DOHH2 (cell line): ENCODE data around the gene CHP1.

ENCODE experiments used
- H3F3A ChIP-seq: fragments of 200-600 bp; sonication (generic), shearing (Covaris generic); 2 replicates; pipeline ENCODE4 v1.6.0; 2016; ENCODE audit warnings: antibody characterized with exemption, mild to moderate bottlenecking; ENCODE audit not compliant: control insufficient read depth, insufficient read depth
- H3K27ac ChIP-seq: fragments of 200-600 bp; sonication (generic); 2 replicates; pipeline ENCODE4 v1.5.1; 2014; ENCODE audit warnings: low read depth, mild to moderate bottlenecking, low read length, moderate library complexity
- H3K27me3 ChIP-seq: fragments of 200-600 bp; sonication (generic); 2 replicates; pipeline ENCODE4 v1.6.1; 2014; ENCODE audit warnings: mild to moderate bottlenecking, low read length, mixed read lengths; ENCODE audit not compliant: control insufficient read depth
- H3K36me3 ChIP-seq: fragments of 200-600 bp; sonication (generic); 2 replicates; pipeline ENCODE4 v1.6.1; 2014; ENCODE audit warnings: mild to moderate bottlenecking, low read length, moderate library complexity, mixed read lengths; ENCODE audit not compliant: control insufficient read depth
- H3K4me1 ChIP-seq: fragments of 200-600 bp; sonication (generic); 2 replicates; pipeline ENCODE4 v1.6.1; 2014; ENCODE audit warnings: mild to moderate bottlenecking, low read length, mixed read lengths; ENCODE audit not compliant: control insufficient read depth
- H3K4me2 ChIP-seq: fragments of 200-600 bp; sonication (generic); 2 replicates; pipeline ENCODE4 v1.6.0; 2014; ENCODE audit warnings: mild to moderate bottlenecking, low read length, moderate library complexity
- H3K4me3 ChIP-seq: fragments of 200-600 bp; sonication (generic); 2 replicates; pipeline ENCODE4 v1.5.1; 2014; ENCODE audit warnings: mild to moderate bottlenecking, low read length, mixed read lengths
- H3K79me2 ChIP-seq: fragments of 200-600 bp; sonication (generic); 2 replicates; pipeline ENCODE4 v1.6.1; 2014; ENCODE audit warnings: mild to moderate bottlenecking, low read length, mixed read lengths; ENCODE audit not compliant: control insufficient read depth
- H3K9me2 ChIP-seq: fragments of 200-600 bp; sonication (generic); replicated peaks from 2 replicates; pipeline ENCODE4 v1.6.1; 2014; ENCODE audit warnings: mild to moderate bottlenecking, low read length, mixed read lengths; ENCODE audit not compliant: control insufficient read depth
- H3K9me3 ChIP-seq: fragments of 200-600 bp; sonication (generic); 2 replicates; pipeline ENCODE4 v1.6.1; 2014; ENCODE audit warnings: antibody characterized with exemption, low read length, mixed read lengths; ENCODE audit not compliant: control insufficient read depth, insufficient read depth
- H4K20me1 ChIP-seq: fragments of 200-600 bp; sonication (generic); 2 replicates; pipeline ENCODE4 v1.6.0; 2014; ENCODE audit warnings: low read depth, mild to moderate bottlenecking, antibody characterized with exemption, low read length, moderate library complexity; ENCODE audit not compliant: control insufficient read depth, insufficient read depth
- CTCF ChIP-seq: fragments of 200-600 bp; sonication (generic); IDR thresholded peaks from one replicate; pipeline ENCODE4 v1.5.1; 2014; ENCODE audit warnings: antibody characterized with exemption, mild to moderate bottlenecking, low read depth, low read length; ENCODE audit not compliant: poor library complexity, severe bottlenecking
- EZH2phosphoT487 ChIP-seq: fragments of 200-600 bp; sonication (generic); IDR thresholded peaks from 2 replicates; pipeline ENCODE4 v1.6.1; 2017; ENCODE audit warnings: borderline replicate concordance, mild to moderate bottlenecking, antibody characterized with exemption, low read length, moderate library complexity, mixed read lengths

CHP1 gene

GRCh38 chr15:41219381-41219780 lies 11.7 kb upstream of the CHP1 start:
- H3F3A ChIP-seq: no peaks in the 10 kb centered on the region
- no peaks in the 10 kb centered on the region for H3K9me3 ChIP-seq
- no peaks in the 10 kb centered on the region for H3K4me1 ChIP-seq
- H3K4me3 ChIP-seq: no peak overlapping the region
- no peak overlapping the region for H3K4me2 ChIP-seq
- H3K79me2 ChIP-seq: no peaks in the 10 kb centered on the region
- no peaks in the 10 kb centered on the region for H3K36me3 ChIP-seq
- H3K9me2 ChIP-seq: no peaks in the 10 kb centered on the region
- TF ChIP-seq CTCF (no peak), EZH2phosphoT487 (no peak)
- H3K27me3 ChIP-seq: peaks cover 36% of the 10 kb centered on the region
- H3K27ac ChIP-seq: no peak overlapping the region
- H4K20me1 ChIP-seq: no peaks in the 10 kb centered on the region

GRCh38 chr15:41230345-41230649 lies 771 bp upstream of the CHP1 start:
- H3K27me3 ChIP-seq: 0 out of 2 replicates have a peak, but pooled peaks cover 2% of the 10 kb centered on the region
- no peaks in the 10 kb centered on the region for H3K36me3 ChIP-seq
- no peaks in the 10 kb centered on the region for H4K20me1 ChIP-seq
- no peak overlapping the region; the same call in 1 of the 2 replicates for H3K27ac ChIP-seq
- H3F3A ChIP-seq: peaks cover 6% of the 10 kb centered on the region; the same call in 1 of the 2 replicates
- peaks cover 33% of the 10 kb centered on the region for H3K79me2 ChIP-seq
- peaks cover 19% of the 10 kb centered on the region for H3K4me1 ChIP-seq
- H3K9me3 ChIP-seq: no peaks in the 10 kb centered on the region
- H3K4me2 ChIP-seq: peak overlapping the region; percentile 94
- no peaks in the 10 kb centered on the region for H3K9me2 ChIP-seq
- H3K4me3 ChIP-seq: peak overlapping the region; percentile 93
- TF ChIP-seq CTCF (no peak), EZH2phosphoT487 (no peak)

GRCh38 chr15:41231422-41232226 lies 556 bp downstream of the CHP1 start:
- Histone ChIP-seq H3K36me3 (no peaks in the 10 kb centered on the region), H3K27ac (peak overlapping the region; percentile 36), H3K27me3 (no peaks in the 10 kb centered on the region), H3K4me1 (peaks cover 19% of the 10 kb centered on the region), H3K4me3 (peak overlapping the region; percentile 93), H4K20me1 (no peaks in the 10 kb centered on the region), H3F3A (peaks cover 6% of the 10 kb centered on the region; the same call in 1 of the 2 replicates), H3K79me2 (peaks cover 37% of the 10 kb centered on the region), H3K4me2 (peak overlapping the region; percentile 94), H3K9me3 (no peaks in the 10 kb centered on the region), H3K9me2 (no peaks in the 10 kb centered on the region)
- TF ChIP-seq EZH2phosphoT487: no peak
- TF ChIP-seq CTCF: no peak
